GM12864 (cell line): ENCODE data around the gene C2orf74.
"Not testable (repeated sequence)": the region's sequence is repeated elsewhere in the genome, so short reads cannot be mapped to it uniquely, and the experiment has no call there.

ENCODE experiments used
- DNase-seq: peaks from one replicate; pipeline ENCODE4 v3.0.0-alpha.2; 2011; ENCODE audit warnings: low read depth
- H3K4me3 ChIP-seq: 2 replicates; pipeline ENCODE4 v1.5.1; 2011; ENCODE audit warnings: mild to moderate bottlenecking, low read depth, low read length, control low read depth
- TF ChIP-seq, protein P1 (sequence below): IDR thresholded peaks from 2 replicates; pipeline ENCODE4 v1.5.1; 2011; ENCODE audit warnings: low read depth, mild to moderate bottlenecking, moderate library complexity, low read length, control low read depth, inconsistent platforms; ENCODE audit errors: missing control alignments

Gene C2orf74

DNA sequence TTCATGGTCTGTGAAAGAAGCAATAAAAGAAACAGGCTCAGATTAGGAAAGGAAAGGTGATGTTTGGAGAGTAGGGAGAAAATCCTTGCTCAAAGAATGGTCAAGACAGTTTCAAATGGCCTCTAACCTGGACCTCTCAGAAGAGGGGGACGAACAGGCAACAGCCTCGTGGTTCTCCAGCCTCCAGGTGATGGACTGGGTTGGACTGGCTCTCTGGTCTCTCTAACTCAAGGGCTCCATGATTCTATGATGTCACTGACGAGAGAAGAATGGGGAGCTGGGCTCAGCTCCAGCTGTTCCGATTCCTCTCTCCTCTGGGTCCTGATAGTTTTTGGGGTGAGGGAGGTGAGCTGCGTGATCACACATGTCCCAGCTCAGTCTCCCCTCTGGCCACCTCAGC lies at the start of gene C2orf74:
TSS of gene C2orf74 (plus strand) at position 301 of the 400 bp plus-strand sequence. CDS start 327 bp downstream, outside the sequence.
- TF ChIP-seq, protein P1, sequence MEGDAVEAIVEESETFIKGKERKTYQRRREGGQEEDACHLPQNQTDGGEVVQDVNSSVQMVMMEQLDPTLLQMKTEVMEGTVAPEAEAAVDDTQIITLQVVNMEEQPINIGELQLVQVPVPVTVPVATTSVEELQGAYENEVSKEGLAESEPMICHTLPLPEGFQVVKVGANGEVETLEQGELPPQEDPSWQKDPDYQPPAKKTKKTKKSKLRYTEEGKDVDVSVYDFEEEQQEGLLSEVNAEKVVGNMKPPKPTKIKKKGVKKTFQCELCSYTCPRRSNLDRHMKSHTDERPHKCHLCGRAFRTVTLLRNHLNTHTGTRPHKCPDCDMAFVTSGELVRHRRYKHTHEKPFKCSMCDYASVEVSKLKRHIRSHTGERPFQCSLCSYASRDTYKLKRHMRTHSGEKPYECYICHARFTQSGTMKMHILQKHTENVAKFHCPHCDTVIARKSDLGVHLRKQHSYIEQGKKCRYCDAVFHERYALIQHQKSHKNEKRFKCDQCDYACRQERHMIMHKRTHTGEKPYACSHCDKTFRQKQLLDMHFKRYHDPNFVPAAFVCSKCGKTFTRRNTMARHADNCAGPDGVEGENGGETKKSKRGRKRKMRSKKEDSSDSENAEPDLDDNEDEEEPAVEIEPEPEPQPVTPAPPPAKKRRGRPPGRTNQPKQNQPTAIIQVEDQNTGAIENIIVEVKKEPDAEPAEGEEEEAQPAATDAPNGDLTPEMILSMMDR = no peak
- no peak for DNase-seq
- H3K4me3 ChIP-seq = no peak within 1 kb of the TSS

- DNase-seq = no peak
- TF ChIP-seq, protein P1 = no peak
- H3K4me3 ChIP-seq = no peak overlapping the region
These were observed 47.8 kb upstream of the C2orf74 start for GRCh38 chr2:61114147-61114546.

- no peak for DNase-seq
- no peak overlapping the region for H3K4me3 ChIP-seq
- TF ChIP-seq, protein P1 = no peak
These were observed 45.7 kb upstream of the C2orf74 start for GRCh38 chr2:61116302-61116701.

- no peak overlapping the region for H3K4me3 ChIP-seq
- TF ChIP-seq, protein P1 = no peak
- no peak for DNase-seq
These were observed 44.5 kb upstream of the C2orf74 start for GRCh38 chr2:61117534-61117933.

DNA sequence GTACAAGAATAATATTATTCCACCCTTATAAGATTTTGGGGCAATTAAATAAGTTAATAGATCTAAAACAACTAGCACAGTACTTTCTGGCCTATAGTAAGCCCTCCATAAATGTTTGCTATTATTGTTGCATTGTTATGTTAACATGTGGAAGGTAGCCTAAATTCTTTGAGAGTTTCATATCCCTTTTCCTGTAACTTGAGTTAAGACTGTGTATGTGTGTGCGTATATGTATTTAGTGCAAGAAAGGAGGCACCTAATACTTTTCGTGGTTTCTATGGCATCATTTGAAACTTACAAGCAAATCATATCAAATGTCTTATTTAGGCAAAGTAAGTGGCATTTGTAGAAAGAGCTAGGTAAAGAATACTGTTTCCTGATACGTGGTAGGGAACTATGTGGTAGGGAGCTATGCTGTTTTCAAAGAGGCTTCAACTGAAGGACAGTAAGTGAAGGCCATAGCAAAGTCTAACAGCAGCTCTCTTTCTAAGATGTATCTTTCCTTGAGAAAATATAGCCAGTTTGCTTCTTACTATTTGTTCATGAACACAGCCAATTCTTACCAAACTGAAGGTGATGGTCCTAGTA lies 36.8 kb upstream of the C2orf74 start:
- no peak overlapping the region for H3K4me3 ChIP-seq
- TF ChIP-seq, protein P1 = no peak
- no peak for DNase-seq

DNA sequence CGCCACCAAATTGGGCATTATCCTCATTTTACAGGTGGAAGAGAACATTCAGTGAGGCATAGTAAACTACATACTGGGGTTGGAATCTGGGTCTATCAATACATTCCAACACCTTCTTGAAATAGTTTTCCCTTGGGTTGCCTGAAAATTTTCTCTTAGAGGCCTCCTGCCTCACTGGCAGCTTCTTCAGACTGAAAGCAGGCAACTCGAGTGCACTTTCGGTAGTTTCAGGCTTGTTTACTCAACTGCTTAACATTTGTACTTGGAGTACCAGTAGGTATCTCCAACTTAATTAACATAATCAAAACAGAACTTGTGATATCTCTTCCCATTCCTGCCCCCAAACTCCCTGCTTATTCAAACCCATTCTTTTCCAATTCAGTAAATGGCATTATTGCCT lies 36.2 kb upstream of the C2orf74 start:
- TF ChIP-seq, protein P1 = no peak
- no peak overlapping the region for H3K4me3 ChIP-seq
- no peak for DNase-seq

DNA sequence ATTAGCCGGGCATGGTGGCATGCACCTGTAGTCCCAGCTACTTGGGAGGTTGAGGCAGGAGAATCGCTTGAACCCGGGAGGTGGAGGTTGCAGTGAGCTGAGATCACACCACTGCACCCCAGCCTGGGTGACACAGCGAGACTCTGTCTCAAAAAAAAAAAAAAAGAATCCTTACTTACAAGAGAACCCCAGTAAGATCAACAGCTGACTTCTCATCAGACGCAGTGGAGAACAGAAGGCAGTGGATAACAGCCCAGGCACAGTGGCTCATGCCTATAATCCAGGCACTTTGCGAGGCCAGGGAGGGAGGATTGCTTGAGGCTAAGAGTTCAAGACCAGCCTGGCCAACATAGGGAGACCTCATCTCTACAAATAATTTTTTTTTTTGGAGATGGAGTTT lies 33.9 kb upstream of the C2orf74 start:
- H3K4me3 ChIP-seq, DNase-seq: not testable (repeated sequence)
